AG10803 (cell line): Measurements from ENCODE around the gene GLYATL3.

Experiments used
- DNase-seq: peaks from one replicate; pipeline ENCODE4 v3.0.0; 2010; ENCODE audit warnings: low read depth
- H3K4me3 ChIP-seq: 2 replicates; pipeline ENCODE4 v1.5.1; 2011; ENCODE audit warnings: mild to moderate bottlenecking, low read length, control low read depth
- TF ChIP-seq, protein P1 (sequence below): conservative IDR thresholded peaks from 2 replicates; pipeline ENCODE4 v1.5.1; 2011; ENCODE audit warnings: mild to moderate bottlenecking, low read length, control low read depth, inconsistent platforms

The GLYATL3 gene

DNA sequence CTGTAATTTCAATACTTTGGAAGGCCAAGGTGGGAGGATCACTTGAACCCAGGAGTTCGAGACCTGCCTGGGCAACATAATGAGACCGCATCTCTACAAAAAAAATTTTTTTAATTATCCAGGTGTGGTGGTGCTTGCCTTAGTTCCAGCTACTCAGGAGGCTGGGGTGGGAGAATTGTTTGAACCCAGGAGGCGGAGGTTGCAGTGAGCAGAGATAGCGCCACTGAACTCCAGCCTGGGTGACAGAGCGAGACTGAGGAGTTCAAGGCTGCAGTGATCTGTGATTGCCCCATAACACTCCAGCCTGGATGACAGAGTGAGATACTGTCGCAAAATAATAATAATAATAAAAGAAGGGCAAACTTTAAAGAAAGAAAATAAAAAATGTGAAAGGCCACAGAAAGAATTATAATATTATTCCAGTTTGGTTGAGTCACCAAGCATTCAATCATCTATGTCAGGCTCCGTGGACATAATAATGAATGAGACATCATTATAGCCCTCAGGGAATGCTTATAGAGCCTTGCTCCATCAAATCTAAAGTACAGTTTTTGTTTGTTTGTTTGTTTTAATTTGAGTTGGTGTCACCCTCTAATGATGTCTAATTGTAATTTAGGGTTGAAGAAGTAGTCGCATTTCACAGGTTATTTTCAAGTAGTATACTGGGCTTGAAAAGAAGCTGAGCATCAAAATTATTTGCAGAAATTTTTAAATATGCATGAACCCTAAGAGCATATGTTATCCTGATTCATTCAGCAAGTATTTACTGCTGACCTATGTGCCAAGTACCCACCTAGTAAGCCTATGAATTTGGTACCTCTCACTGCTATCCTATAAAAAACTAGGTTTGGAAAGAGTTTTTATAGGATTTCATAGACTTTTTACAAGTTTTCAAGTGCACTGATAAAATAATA is 15.1 kb downstream of the GLYATL3 start:
- DNase-seq: no peak
- H3K4me3 ChIP-seq: no peak overlapping the region
- TF ChIP-seq, protein P1, sequence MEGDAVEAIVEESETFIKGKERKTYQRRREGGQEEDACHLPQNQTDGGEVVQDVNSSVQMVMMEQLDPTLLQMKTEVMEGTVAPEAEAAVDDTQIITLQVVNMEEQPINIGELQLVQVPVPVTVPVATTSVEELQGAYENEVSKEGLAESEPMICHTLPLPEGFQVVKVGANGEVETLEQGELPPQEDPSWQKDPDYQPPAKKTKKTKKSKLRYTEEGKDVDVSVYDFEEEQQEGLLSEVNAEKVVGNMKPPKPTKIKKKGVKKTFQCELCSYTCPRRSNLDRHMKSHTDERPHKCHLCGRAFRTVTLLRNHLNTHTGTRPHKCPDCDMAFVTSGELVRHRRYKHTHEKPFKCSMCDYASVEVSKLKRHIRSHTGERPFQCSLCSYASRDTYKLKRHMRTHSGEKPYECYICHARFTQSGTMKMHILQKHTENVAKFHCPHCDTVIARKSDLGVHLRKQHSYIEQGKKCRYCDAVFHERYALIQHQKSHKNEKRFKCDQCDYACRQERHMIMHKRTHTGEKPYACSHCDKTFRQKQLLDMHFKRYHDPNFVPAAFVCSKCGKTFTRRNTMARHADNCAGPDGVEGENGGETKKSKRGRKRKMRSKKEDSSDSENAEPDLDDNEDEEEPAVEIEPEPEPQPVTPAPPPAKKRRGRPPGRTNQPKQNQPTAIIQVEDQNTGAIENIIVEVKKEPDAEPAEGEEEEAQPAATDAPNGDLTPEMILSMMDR: no peak

DNA sequence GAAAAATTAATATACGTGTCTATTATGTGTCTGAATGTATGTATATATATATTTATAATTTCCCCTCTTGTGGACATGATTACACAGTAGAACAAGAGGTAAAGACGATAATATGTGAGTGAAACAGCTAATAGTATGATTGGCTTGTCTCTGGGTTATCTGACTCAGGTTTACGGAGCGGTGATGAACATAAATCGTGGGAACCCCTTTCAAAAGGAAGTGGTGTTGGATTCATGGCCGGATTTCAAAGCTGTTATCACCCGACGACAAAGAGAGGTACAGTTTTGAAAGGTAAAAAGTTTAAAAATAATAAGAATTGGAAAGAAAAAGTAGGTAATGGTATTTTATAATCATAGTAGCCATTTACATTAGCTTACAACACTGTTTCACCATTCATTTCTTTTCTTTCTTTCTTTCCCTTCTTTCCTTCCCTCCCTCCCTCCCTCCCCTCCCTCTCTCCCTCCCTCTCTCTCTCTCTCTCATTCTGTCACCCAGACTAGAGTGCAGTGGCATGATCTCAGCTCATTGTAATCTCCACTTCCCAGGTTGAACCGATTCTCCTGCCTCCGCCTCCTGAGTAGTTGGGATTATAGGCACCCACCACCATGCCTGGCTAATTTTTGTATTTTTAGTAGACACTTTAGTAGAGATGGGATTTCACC is 15.9 kb downstream of the GLYATL3 start:
- H3K4me3 ChIP-seq: no peak overlapping the region
- no peak for DNase-seq
- TF ChIP-seq, protein P1: no peak

DNA sequence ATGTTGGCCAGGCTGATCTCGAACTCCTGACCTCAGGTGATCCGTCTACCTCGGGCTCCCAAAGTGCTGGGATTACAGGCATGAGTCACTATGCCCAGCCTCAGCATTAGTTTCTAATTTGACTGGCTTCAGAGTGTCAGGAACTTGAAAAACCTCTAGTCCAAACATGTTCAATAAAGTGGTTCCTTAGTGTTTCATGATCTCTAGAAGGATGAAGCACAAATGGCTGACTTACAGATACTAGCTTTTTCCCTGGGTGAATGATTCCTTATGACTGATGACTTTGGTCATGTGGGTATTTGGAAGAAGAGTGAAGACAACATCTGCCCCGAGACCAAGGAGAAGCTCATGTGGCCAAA is 16.4 kb downstream of the GLYATL3 start:
- no peak for DNase-seq
- TF ChIP-seq, protein P1: no peak
- H3K4me3 ChIP-seq: no peak overlapping the region

DNA sequence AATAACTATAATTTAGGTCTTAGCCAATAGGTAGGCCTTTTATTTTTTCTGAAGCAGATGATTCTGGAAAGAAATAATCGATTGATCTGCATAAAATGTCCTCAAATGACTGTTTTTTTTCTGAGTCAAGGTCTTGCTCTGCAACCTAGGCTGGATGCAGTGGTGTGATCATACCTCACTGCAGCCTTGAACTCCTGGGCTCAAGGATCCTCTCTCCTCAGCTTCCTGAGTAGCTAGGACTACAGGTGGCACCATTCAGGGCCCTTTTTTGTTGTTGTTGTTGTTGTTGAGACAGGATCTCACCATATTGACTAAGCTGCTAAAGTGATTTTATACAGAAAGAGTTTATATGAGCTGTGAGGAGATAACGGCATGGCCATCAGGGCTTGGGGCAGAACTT is 18.2 kb downstream of the GLYATL3 start:
- TF ChIP-seq, protein P1: no peak
- DNase-seq: no peak
- no peak overlapping the region for H3K4me3 ChIP-seq

DNA sequence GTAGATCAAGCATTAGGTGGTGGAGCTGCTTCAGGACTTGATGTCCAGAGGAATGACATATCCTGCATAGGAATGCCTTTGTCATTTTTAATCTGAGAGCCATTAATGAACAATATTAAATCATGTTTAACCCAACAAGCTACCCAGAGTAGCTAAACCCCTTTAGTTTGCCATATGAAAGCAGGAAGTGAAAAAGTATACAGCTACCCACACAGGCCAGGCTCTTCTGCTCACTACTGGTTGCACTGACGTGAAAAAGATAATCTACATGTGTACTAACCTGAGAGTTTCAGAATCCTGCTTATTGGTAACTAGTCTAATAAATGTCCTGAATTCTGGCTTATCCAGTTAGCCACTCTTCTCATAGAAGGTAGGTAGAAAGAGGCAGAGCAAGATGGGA is 19.9 kb downstream of the GLYATL3 start:
- TF ChIP-seq, protein P1: no peak
- no peak for DNase-seq
- no peak overlapping the region for H3K4me3 ChIP-seq

DNA sequence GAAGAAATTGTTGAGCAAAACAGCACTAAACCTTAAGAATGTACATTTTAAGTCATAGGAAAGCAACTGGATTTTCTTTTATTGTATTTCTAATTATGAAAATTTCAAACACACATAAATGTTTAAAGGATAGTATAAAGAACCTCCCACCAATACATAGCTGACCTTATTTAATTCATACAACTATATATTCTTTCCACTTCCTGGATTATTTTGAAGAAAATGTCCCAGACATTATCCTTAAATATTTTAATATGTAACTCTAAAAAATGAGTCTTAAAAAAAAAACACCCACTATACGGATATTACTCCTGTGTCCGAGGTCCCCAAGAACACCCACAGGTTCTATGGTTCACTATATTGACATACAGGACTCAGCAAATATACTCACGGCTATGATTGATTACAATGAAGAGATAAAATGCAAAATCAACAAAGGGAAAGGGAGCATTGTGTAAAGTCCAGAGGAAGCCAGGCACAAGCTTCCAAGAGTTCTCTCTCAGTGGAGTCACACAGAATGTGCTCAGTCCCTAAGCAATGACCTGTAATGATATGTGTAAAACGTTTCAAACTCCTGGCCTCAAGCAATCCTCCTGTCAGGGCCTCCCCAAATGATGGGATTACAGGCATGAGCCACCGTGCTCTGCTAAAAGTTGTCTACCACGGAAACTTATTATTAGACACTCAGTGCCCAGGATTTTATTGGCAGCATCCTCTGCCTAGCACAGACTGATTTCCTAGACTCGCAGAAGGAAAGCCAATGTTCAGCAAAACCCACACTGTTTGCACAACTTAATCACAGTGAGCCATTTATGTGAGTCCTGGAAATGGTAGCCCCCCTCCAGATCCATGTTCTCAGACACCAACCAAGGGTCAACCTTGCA is 23.2 kb downstream of the GLYATL3 start:
- DNase-seq: no peak
- TF ChIP-seq, protein P1: no peak
- no peak overlapping the region for H3K4me3 ChIP-seq
